CD4-positive, alpha-beta T cell treated with Interleukin-12 subunit alpha and Interleukin-12 subunit beta, for 1 hour (primary cell): ENCODE data around the gene KCNJ6.
A peak's percentile ranks its signal among the peaks of the same experiment; 100 is the strongest.
"Not testable (repeated sequence)": the region's sequence is repeated elsewhere in the genome, so short reads cannot be mapped to it uniquely, and the experiment has no call there.

Source experiments
- DNase-seq: peaks from one replicate; pipeline ENCODE4 v3.0.0-alpha.2; 2020

KCNJ6 gene

GRCh38 chr21:37592496-37592895, 323.8 kb downstream of the KCNJ6 start:
- no peak for DNase-seq

GRCh38 chr21:37591994-37592393, 324.3 kb downstream of the KCNJ6 start:
- DNase-seq, result not testable (repeated sequence)

GRCh38 chr21:37590836-37591235, 325.4 kb downstream of the KCNJ6 start:
- not testable (repeated sequence) for DNase-seq

- DNase-seq, result not testable (repeated sequence)
Measured at GRCh38 chr21:37588644-37589043, 327.6 kb downstream of the KCNJ6 start.

GRCh38 chr21:37587635-37588177, 328.6 kb downstream of the KCNJ6 start:
- no peak for DNase-seq

GRCh38 chr21:37587203-37587602, 329.1 kb downstream of the KCNJ6 start:
- no peak for DNase-seq

- no peak for DNase-seq
Measured at GRCh38 chr21:37582590-37582989, 333.7 kb downstream of the KCNJ6 start.

GRCh38 chr21:37580666-37581065, 335.6 kb downstream of the KCNJ6 start:
- DNase-seq, result no peak

- DNase-seq, result no peak
Measured at GRCh38 chr21:37579356-37579755, 336.9 kb downstream of the KCNJ6 start.

- no peak for DNase-seq
Measured at GRCh38 chr21:37578471-37579126, 337.7 kb downstream of the KCNJ6 start.

- DNase-seq, result not testable (repeated sequence)
Measured at GRCh38 chr21:37576929-37577328, 339.3 kb downstream of the KCNJ6 start.

GRCh38 chr21:37575580-37575979, 340.7 kb downstream of the KCNJ6 start:
- no peak for DNase-seq

- no peak for DNase-seq
Measured at GRCh38 chr21:37574751-37575150, 341.5 kb downstream of the KCNJ6 start.

- DNase-seq, result no peak
Measured at GRCh38 chr21:37574316-37574715, 341.9 kb downstream of the KCNJ6 start.

GRCh38 chr21:37571442-37571841, 344.8 kb downstream of the KCNJ6 start:
- DNase-seq, result no peak

GRCh38 chr21:37568916-37569315, 347.3 kb downstream of the KCNJ6 start:
- no peak for DNase-seq

GRCh38 chr21:37568415-37568814, 347.8 kb downstream of the KCNJ6 start:
- no peak for DNase-seq

GRCh38 chr21:37566790-37567615, 349.3 kb downstream of the KCNJ6 start:
- no peak for DNase-seq

- DNase-seq, result no peak
Measured at GRCh38 chr21:37565530-37566223, 350.6 kb downstream of the KCNJ6 start.

GRCh38 chr21:37564924-37565529, 351.2 kb downstream of the KCNJ6 start:
- DNase-seq, result no peak

GRCh38 chr21:37564341-37564923, 351.8 kb downstream of the KCNJ6 start:
- peak; percentile 87 for DNase-seq

GRCh38 chr21:37563641-37564340, 352.5 kb downstream of the KCNJ6 start:
- DNase-seq, result peak; percentile 90
